Endometrium (tissue), 2 donors: ENCODE results near the gene GATA5.
"Not testable (repeated sequence)": the region's sequence is repeated elsewhere in the genome, so short reads cannot be mapped to it uniquely, and the experiment has no call there.

Source experiments
- FAIRE-seq: peaks from 2 replicates; lab custom pipeline; 2012; peaks lifted over from hg19 to GRCh38; lab: Jason Lieb, UNC
- donor health status: control.
- donor health status: control.

GATA5 gene

DNA sequence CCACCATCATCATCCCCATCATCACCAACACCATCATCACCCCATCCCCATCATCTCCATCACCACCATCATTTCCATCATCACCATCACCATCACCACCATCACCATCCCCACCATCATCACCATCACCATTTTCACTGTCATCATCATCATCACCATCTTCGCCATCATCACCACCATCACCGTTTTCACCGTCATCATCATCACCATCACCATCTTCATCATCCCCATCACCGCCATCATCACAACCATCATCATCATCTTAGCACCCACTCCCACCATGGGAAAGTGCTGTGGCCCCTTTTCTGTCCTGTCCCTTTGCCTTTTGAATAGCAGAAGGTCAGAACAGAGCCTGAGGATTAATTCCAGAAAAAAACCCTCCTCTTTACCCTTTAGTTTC, 28.5 kb upstream of the GATA5 start:
- no peak for FAIRE-seq

DNA sequence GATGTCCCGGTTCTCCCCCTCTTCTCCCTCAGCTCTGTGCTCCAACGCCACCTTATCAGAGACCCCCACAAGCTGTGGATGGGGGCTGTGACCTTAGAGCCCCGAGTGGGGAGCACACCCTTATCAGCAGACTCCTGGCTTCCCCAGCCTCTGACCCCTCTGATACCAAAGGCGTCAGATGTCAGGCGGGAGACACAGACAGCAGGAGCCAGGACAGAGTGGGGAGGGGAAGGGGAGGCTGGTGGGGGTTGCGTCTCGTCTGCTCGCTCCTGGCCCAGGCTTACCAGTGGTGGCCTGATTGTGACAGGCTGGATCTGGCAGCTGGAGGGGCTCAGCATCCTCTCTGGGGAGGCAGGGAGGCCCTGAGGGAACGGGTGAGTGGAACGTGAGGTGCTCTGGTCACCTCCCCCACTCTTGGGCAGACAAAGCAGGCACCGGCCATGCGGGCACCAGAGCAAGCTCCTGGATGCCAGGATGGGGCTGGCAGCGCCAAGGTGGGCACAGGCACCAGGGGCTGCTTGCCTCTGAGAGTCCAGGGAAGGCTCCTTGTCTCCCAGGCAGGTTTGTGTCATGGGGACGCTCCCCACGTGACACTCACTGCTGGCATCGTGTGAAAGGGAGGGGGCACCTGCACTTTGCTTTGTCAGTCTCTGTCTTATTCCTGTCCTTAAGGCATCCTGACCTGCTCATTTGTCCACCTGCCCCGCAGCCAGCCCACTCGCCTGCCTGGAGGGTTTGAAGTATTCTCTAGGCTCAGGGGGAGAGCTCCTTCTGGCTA, 27.8 kb upstream of the GATA5 start:
- FAIRE-seq = no peak

DNA sequence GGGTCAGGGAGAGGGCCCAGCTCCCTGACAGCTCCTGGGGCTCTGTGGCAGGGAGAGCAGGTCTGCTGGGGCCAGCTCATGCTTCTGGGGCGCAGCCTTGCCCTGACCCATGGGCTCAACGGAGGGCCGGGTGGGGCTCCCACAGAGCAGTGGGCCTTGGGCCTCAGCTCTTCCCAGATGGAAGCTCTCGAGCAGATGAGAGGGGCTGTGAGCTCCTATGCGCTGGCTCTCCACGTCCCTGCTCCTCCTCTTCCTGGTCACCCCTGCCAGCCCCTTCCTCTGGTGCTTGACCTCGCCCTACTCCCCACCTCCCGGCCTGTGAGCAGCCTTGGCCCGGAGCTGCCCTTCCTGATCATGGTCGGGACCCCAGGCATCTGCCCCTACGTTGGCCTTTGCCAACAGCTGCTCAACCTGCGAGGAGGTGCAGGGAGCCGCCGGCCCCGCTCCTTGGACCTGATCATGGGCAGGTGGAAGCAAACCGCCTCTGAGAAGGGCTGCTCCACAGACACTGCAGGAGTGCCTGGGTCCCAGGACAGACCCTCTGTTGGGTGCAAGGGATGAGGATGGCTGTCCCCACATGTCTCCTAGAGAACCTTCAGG, 26.8 kb upstream of the GATA5 start:
- no peak for FAIRE-seq

DNA sequence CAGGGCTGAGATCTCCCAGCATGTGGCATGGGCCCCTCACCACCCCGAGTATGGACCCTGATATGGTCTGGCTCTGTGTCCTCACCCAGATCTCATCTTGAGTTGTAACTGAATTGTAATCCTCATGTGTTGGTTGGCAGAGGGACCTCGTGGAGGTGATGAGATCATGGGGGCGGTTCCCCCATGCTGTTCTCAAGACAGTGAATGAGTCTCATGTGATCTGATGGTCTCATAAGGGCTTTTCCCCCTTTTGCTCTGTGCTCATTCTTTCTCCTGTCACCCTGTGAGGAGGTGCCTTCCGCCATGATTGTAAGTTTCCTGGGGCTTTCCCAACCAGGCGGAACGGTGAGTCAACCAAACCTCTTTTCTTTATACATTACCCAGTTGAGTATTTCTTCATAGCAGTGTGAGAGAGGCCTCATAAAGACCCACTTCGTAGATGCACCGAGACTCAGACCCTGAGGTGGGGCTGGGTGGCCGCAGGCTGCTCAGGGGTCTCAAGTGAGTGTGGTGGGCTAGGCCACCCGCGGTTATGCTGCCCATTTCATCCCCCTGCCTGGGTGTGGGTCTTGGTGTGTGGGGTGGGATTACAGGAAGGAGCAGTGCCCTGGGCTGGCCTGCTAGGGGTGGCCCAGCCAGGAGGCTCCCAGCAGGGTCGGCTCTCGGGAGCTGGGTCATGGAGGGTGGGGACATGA, 26.2 kb upstream of the GATA5 start:
- FAIRE-seq = no peak

DNA sequence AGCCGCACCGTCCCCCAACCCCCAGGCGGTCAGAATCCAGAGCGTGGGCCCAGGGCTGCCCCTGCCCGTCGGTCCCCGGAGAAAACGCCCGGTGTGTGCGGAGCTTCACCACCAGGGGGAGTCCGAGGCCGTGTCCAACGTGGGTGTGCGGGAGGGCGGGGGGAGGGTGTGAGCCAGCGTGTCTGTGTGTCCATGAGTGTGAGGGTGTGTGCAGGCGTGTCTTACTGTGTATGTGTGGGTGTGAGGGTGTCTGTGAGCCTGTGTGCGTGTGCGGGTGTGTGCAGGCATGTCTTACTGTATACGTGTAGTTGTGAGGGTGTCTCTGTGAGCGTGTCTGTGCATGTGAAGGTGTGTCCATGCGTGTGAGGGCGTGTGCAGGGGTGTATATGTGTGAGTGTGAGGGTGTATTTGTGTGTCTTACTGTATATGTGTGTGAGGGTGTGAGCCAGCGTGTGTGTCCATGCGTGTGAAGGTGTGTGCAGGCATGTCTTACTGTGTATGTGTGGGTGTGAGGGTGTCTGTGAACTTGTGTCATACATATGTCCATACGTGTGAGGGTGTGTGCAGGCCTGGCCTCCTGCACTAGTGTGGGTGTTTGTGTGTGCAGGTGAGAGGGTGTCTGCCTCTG, 24.6 kb upstream of the GATA5 start:
- no peak for FAIRE-seq

DNA sequence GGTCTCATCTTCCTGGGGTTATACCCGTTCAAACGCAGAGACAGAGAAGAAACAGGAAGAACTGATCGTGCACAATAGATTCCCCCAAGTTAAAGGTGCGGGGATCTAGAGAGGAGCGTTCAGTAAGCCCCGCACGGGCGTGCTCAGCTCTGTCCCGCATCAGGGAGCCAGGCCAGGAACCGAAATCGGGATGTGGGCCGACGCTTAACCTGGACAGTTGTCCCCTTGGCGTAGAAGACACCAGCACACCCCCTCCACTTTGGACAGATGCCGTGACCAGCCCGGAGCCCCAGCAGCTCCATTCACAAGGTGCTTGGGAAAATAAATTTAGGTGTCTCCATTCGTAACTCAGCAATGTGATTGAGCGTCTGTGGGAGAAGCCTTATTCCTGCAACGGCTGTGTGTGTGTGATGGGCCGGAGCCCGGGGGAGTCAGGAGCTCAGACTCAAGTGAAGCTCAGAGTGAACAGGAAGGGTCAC, 24.0 kb upstream of the GATA5 start:
- FAIRE-seq = no peak

DNA sequence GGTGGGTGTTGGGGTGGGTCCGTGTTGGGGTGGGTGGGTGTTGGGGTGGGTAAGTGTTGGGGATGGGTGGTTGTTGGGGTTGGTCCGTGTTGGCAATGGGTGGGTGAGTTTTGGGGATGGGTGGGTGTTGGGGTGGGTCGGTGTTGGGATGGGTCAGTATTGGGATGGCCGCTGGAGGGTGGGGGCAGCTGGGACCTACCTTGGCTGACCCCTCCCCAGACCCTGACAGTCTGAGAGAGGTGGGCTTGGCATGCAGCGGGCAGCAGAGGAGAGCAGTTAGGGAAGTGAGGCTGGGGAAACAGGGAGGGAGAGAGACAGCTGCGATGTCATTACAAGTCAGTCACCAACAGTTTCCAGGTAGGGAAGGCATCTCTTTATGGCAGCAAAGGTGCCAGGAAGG, 23.1 kb upstream of the GATA5 start:
- FAIRE-seq = no peak

DNA sequence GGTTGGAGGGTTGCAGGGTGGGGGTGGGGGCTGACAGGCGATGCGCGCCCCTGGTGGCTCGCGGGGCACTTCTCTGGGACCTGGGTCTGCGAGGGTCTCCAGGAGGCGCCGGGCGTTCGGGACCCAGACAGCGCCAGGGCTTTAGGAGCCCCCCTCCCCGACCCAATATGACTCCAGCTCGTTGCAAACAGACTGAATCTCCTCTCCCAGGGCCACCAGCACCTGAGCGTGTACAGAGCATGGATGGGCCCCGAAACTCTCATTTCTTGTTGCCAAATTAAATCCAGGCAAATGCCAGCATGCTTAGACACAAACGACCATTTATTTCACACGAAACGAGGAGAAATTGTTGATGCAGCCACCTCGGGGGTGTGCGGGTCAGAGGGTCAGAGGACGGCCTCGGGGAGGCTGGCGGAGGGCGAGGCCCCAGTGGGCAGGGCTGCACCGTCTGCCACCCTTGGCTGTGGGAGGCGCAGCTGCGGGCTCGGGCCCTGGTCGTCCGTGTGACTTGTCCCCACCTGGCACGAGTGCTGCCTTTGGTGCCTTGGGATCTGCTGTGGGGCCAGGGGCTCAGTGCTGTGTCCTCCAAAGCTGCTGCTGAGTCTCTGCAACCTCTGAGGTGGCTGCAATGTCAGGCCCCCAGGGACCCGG, 20.9 kb upstream of the GATA5 start:
- no peak for FAIRE-seq

DNA sequence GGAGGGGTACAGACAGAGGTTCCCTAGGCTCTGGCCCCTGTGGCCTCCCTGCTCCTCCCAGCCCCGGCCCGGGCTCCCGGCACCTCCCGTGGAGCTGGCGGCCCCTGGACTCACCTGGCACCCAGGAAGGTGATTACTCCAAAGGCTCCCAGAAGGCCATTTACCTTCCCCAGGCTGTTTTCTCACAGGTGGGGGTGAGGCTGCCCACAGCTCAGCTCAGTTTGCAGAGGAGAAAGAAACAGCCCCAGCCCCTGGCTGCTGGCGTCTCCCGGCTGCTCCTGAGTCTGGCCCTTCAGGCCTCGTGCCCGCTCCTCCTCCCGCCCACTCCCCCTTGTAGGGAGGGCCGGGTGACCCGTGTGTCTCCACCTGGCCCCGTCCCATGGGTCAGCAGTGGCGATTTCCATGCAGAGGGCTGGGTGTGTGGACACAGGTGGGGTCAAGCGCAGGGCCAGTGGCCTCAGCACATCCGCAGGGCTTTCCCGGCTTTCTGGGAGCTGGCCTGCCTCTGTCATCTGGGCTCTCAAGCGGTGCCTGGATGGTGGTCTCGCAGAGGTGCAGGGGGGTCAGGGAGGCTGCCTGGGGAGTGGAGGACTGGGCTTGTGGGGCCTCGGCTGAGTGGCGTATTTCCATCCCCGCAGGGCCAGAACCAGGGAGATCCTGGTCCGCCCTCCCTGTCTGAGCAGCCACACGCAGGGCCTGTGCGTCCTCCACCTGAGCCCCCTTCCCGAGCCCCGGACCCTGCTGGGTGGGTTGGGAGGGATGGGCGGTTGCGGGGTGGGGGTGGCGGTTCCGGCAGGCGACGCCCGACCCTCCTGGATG, 20.2 kb upstream of the GATA5 start:
- no peak for FAIRE-seq

DNA sequence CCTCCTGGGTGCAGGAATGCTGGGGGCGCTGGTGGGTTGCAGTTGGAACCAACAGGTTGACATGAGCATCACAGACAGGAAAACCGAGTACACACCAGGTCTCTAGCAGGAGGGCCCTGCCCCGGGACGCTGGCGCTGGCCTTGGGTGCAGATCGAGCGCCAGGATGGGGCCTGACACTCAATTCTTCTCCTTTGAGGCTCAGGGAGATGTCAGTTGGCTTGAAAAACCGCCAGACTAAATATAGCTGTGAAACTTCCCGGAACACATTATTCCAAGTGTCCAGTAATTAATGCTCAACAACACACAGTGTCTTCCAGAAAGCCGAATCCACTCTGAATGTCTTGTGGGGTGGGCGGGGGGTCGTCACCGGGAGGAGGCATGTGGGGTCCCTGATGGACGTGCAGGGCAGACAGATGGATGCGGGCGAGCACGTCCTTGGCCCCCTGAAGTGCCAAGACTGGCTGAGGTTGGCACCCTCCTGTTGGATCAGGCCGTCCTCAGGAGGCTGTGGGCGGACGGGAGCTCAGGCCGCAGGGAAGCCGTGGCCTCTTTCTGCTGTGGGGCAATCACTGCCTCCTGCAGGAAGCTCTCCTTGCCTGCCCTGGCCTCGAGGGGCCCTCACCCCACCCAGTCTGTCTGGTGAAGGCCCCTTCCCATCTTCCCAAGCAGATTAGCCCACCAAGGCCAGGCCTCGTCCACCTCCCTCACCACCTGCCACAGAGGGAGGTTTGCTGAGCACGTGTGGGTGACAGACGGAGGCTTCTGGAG, 19.4 kb upstream of the GATA5 start:
- no peak for FAIRE-seq

DNA sequence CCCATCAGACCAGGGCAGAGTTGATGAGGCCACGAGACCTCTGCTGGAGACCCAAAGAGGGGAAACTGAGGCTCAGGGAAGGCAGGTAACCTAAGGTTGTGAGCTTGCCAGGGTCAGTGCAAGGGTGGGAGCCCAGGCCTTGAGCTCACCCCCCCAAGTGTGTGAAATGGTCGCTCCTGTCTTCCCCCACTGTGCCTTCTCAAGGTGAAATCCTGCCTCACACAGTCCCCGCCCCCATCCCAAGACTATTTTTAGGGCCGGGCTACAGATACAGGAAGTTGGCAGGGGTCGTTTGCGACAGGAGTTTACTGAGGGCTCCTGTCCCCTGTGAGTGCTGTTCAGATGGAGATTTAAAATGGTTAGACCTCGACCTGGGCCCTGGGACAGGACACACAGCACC, 18.7 kb upstream of the GATA5 start:
- no peak for FAIRE-seq

DNA sequence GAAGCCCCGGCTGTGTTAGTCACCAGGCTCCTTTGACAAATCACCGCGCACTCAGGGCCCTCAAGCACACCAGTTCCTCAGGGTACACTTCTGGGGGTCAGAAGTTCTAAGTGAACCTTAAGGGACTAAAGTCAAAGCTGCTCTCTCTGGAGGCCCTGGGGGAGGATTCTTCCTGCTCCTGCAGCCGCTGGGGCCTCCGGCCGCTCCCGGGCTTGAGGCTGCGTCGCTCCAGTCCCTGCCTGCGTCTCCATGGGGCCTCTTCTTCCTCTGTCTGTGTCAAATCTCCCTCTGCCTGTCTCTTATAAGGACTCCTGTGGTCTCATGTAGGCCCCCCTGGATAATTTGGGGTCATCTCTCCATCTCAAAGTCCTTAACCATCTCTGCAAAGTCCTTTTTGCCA, 18.1 kb upstream of the GATA5 start:
- FAIRE-seq = no peak

DNA sequence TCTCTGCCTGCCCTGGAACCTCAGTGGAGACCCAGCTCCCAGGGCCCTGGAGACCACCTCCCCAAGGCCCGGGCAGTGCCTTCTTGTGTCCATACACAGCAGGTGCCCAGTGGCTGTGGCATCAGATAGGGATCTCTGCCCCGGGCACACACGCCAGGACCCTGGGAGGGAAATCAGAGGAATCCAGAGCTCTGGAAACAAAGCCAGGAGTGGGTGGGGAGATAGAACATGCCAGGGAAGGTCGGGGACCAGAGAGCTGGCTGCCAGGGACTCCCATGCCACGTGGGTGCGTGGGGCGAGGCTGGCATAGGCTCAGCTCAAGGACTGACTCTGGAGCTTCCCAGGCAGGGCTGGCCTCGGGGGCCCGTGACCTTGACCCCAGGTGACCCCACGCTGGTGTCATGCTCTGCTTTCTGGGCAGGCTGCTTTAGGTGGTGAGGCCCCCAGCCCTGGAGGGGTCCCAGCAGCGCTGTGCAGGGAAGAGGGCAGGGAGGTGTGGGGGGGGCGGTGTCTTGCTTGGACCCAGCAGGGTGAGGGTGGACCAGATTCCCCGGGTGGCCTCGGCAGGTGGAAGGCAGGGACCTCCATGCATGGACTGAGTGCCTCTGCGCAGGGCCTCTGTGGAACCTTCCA, 17.6 kb upstream of the GATA5 start:
- no peak for FAIRE-seq

DNA sequence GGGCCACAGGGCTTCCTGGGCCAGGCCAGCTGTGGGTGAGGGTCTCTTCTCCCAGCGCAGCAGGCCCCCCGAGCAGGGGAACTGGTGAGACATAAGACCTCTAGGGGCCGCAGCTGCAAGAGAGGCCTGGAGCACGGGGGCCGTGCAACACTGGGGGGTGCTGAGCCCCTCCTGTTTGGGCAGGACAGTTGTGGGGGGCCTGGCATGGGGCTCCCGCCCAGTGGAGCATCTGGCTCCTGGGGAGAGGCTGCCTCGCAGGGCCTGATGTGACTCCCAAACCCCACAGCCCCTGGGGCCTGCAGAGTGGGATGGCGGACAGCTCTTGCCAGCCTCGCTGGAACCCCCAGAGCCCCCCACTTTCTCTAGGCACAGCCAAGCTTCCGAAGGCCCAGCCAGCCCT, 16.9 kb upstream of the GATA5 start:
- FAIRE-seq = no peak

DNA sequence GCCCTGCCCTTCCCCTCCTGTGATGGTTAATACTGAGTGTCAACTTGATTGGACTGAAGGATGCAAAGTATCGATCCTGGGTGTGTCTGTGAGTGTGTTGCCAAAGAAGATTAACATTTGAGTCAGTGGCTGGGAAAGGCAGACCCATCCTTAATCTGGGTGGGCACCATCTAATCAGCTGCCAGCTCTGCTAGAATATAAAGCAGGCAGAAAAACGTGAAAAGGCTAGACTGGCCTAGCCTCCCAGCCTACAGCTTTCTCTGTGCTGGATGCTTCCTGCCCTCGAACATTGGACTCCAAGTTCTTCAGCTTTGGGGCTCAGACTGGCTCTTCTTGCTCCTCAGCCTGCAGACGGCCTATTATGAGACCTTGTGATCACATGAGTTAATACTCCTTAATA, 15.0 kb upstream of the GATA5 start:
- not testable (repeated sequence) for FAIRE-seq

DNA sequence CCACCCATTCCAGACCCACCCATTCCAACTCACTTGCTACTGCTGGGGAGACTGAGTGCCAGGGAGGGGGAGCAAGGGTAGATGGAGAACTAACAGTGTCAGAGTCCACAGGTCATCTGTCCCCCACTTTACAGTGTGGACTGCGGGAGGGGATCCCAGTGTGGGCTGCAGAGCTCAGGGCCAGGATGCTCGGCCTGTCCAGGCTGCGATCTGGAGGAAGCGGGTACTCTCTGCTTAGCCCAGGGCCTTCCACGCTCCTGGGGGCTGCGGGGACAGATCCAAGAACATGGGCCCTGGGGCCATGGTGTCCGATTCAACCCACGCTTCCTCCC, 14.1 kb upstream of the GATA5 start:
- no peak for FAIRE-seq

DNA sequence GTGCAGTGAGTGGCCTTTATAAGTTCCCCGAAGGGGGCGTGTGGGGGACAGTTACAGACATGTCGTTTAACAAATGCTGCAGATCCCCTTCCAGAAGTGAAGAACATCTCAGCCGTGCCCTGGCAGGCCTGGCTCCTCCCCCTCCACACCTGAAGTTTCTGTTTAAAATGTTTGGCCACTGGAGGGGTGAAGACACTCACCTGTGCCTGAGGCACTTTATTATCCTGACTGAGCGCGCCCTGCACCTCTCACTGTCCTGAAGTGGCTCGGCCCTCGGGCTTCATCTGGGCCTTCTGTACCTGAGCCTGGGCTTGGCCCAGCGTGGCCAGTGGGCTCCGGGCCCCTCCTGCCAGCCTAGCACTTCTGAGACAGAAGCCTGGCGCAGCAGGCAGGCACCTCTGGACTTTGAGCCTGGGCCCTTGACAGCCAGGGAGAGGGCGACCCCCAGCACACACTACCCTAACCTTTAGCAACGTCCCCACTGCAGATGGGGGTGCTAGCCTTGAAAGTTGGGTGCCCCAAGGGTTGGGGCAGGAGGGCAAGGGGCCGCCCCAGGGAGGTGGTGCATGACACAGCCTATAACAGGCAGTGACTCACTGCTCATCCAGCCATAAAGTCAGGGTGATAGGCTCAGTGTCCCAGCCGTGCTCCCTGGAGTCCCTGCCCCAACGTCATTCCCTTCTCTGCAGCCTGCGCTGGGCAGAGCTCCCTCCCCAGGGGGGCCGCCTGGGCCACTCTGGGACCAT, 13.6 kb upstream of the GATA5 start:
- no peak for FAIRE-seq

DNA sequence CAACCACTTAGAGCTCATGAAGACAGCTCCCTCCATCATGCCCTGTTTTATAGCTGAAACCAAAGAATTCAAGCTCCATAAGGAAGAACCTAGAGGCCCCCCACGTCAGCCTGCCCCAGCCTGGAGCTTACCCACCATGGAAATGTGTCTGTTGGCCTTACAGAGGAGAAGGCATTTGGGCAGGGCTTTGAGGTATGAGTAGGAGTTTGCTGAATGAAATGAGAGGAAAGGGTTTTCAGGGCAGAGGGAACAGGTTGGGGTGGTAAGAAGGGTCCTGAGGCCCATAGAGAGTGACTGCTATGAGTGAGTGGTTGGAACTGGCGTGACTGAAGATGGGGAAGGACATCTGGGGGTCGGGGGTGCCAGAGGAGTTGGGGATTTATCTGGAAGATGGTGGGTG, 12.7 kb upstream of the GATA5 start:
- FAIRE-seq = no peak

DNA sequence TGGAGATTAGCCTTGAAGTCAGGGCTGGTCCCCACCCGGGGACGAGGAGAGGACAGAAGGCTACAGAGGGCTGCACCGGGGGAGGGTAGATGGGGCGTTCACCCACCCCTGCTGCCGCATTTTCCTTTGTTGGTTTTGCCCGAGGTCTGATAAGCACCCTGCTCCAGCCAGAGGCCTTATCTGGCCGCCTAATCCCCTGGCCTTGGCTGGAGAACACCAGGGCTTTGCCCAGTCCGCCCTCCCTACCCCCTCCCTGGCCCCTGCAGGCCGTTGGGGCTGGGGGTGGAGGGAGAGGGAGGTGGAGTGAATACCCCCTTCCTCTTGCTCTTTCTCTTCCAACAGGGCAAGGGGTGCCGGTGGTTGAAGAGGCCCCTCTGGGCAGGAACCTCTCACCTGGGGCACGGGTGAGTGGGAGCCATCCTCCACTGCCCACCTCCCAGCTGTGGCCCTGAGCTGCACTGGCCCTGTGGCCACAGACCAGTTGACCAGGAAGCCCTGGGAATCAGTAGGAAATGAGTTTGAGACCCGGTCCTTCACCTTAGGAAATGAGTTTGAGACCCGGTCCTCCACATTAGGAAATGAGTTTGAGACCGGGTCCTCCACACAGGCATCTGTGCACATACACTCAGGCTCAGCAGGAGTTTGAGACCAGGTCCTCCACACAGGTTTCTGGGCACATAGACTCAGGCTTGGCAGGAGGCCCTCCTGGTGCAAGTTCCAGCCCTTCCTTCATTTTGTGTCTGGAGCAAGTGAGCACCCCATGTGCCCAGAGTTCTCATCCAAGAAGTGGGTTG, 12.0 kb upstream of the GATA5 start:
- FAIRE-seq = no peak
